ENCODE results near the gene FMO4.
"Not testable (repeated sequence)": the region's sequence is repeated elsewhere in the genome, so short reads cannot be mapped to it uniquely, and the experiment has no call there.

Gene FMO4

GRCh38 chr1:171384496-171384895 lies 70.5 kb downstream of the FMO4 start:
- no peak for DNase-seq (ENCODE audit: low spot score)
- no peak for FAIRE-seq

- FAIRE-seq, result no peak
- DNase-seq (ENCODE audit: low spot score), result no peak
Measured at GRCh38 chr1:171389171-171389570, 75.2 kb downstream of the FMO4 start.

- not testable (repeated sequence) for FAIRE-seq; DNase-seq (ENCODE audit: low spot score)
Measured at GRCh38 chr1:171390740-171391139, 76.8 kb downstream of the FMO4 start.

Data from urothelium cell line (cell line).